Osteoblast (primary cell): Measurements from ENCODE around the gene AUTS2. TPM values are rescaled to one million over a fixed set of nuclear protein-coding genes. Genes with fewer than 3 reads are reported as not detected.

ENCODE experiments used
- DNase-seq: peaks from one replicate; pipeline ENCODE4 v3.0.0; 2011; ENCODE audit warnings: low spot score, mixed read lengths; ENCODE audit not compliant: insufficient read length; ENCODE audit errors: missing footprints
- H2AFZ ChIP-seq: 2 replicates; pipeline ENCODE4 v1.6.0; 2011; ENCODE audit warnings: mild to moderate bottlenecking, low read length
- H3K27ac ChIP-seq: 2 replicates; pipeline ENCODE4 v1.5.1; 2011; ENCODE audit warnings: mild to moderate bottlenecking, low read depth, low read length, moderate library complexity
- H3K27me3 ChIP-seq: 2 replicates; pipeline ENCODE4 v1.6.0; 2012; ENCODE audit warnings: mild to moderate bottlenecking, control low read depth, inconsistent platforms, low read length, moderate library complexity; ENCODE audit not compliant: insufficient read depth
- H3K36me3 ChIP-seq: 2 replicates; pipeline ENCODE4 v1.5.1; 2011; ENCODE audit warnings: mild to moderate bottlenecking, low read length, control low read depth, moderate library complexity; ENCODE audit not compliant: insufficient read depth
- H3K4me1 ChIP-seq: 2 replicates; pipeline ENCODE4 v1.5.1; 2011; ENCODE audit warnings: mild to moderate bottlenecking, low read length, control low read depth, moderate library complexity; ENCODE audit not compliant: insufficient read depth
- H3K4me2 ChIP-seq: 2 replicates; pipeline ENCODE4 v1.6.0; 2011; ENCODE audit warnings: mild to moderate bottlenecking, low read length; ENCODE audit not compliant: insufficient read depth
- H3K4me3 ChIP-seq: fragments of 200-600 bp; sonication (generic); 3 replicates; pipeline ENCODE4 v1.5.1; 2012; ENCODE audit warnings: mild to moderate bottlenecking, low read length, inconsistent platforms; ENCODE audit not compliant: insufficient read depth
- H3K79me2 ChIP-seq: 2 replicates; pipeline ENCODE4 v1.6.0; 2012; ENCODE audit warnings: mild to moderate bottlenecking, low read length, control low read depth, inconsistent platforms; ENCODE audit not compliant: insufficient read depth
- H3K9me3 ChIP-seq: 2 replicates; pipeline ENCODE4 v1.5.1; 2011; ENCODE audit warnings: low read depth, low read length, control low read depth
- H4K20me1 ChIP-seq: 2 replicates; pipeline ENCODE4 v1.6.0; 2012; ENCODE audit warnings: mild to moderate bottlenecking, low read length, control low read depth; ENCODE audit not compliant: insufficient read depth
- CTCF ChIP-seq: IDR thresholded peaks from 2 replicates; pipeline ENCODE4 v1.5.1; 2011; ENCODE audit warnings: mild to moderate bottlenecking, low read depth, low read length, moderate library complexity; ENCODE audit errors: extremely low read depth
- total RNA-seq: library from RNA; depleted of rRNA; stranded (reverse); fragments of >200 nt; gene quantifications from 2 replicates; pipeline ENCODE4 v1.2.3, GENCODE V29; 2012

The AUTS2 gene
- total RNA-seq, 1 donor = 15.2 TPM

- no peak for TF ChIP-seq CTCF
- Histone ChIP-seq H3K36me3 (no peaks in the 10 kb centered on the region), H3K27me3 (no peaks in the 10 kb centered on the region), H3K27ac (no peak overlapping the region), H3K4me2 (no peak overlapping the region), H3K4me3 (no peak overlapping the region), H4K20me1 (no peaks in the 10 kb centered on the region), H3K79me2 (no peaks in the 10 kb centered on the region), H3K9me3 (no peaks in the 10 kb centered on the region), H3K4me1 (no peaks in the 10 kb centered on the region), H2AFZ (no peak overlapping the region)
- peak; percentile 23 for DNase-seq
Measured at GRCh38 chr7:70347463-70348254, 749.4 kb downstream of the AUTS2 start.

GRCh38 chr7:70349031-70349430, 750.8 kb downstream of the AUTS2 start:
- Histone ChIP-seq H3K4me1 (no peaks in the 10 kb centered on the region), H3K27me3 (no peaks in the 10 kb centered on the region), H3K4me3 (no peak overlapping the region), H3K9me3 (no peaks in the 10 kb centered on the region), H3K27ac (no peak overlapping the region), H2AFZ (no peak overlapping the region), H4K20me1 (no peaks in the 10 kb centered on the region), H3K36me3 (no peaks in the 10 kb centered on the region), H3K4me2 (no peak overlapping the region), H3K79me2 (no peaks in the 10 kb centered on the region)
- DNase-seq = no peak
- TF ChIP-seq CTCF = no peak

GRCh38 chr7:70349819-70350218, 751.5 kb downstream of the AUTS2 start:
- no peak for DNase-seq
- no peaks in the 10 kb centered on the region for H3K79me2 ChIP-seq
- H3K4me1 ChIP-seq = no peaks in the 10 kb centered on the region
- no peaks in the 10 kb centered on the region for H3K27me3 ChIP-seq
- H3K9me3 ChIP-seq = no peaks in the 10 kb centered on the region
- no peak overlapping the region for H3K4me3 ChIP-seq
- no peak overlapping the region for H2AFZ ChIP-seq
- no peaks in the 10 kb centered on the region for H3K36me3 ChIP-seq
- no peak for TF ChIP-seq CTCF
- no peak overlapping the region for H3K4me2 ChIP-seq
- no peak overlapping the region for H3K27ac ChIP-seq
- no peaks in the 10 kb centered on the region for H4K20me1 ChIP-seq

GRCh38 chr7:70352088-70352487, 753.8 kb downstream of the AUTS2 start:
- H3K27me3 ChIP-seq = no peaks in the 10 kb centered on the region
- H3K4me3 ChIP-seq = no peak overlapping the region
- H3K4me1 ChIP-seq = no peaks in the 10 kb centered on the region
- no peak overlapping the region for H3K4me2 ChIP-seq
- H3K36me3 ChIP-seq = no peaks in the 10 kb centered on the region
- DNase-seq = no peak
- H3K9me3 ChIP-seq = no peaks in the 10 kb centered on the region
- no peak overlapping the region for H2AFZ ChIP-seq
- no peaks in the 10 kb centered on the region for H4K20me1 ChIP-seq
- H3K27ac ChIP-seq = no peak overlapping the region
- no peaks in the 10 kb centered on the region for H3K79me2 ChIP-seq
- TF ChIP-seq CTCF = no peak
